ENCODE data around the gene MYLK. TPM values are rescaled to one million over a fixed set of nuclear protein-coding genes. Genes with fewer than 3 reads are reported as not detected.
A peak's percentile ranks its signal among the peaks of the same experiment; 100 is the strongest.

MYLK gene
- total RNA-seq, 1 donor from 2014 or later = 722 TPM

DNA sequence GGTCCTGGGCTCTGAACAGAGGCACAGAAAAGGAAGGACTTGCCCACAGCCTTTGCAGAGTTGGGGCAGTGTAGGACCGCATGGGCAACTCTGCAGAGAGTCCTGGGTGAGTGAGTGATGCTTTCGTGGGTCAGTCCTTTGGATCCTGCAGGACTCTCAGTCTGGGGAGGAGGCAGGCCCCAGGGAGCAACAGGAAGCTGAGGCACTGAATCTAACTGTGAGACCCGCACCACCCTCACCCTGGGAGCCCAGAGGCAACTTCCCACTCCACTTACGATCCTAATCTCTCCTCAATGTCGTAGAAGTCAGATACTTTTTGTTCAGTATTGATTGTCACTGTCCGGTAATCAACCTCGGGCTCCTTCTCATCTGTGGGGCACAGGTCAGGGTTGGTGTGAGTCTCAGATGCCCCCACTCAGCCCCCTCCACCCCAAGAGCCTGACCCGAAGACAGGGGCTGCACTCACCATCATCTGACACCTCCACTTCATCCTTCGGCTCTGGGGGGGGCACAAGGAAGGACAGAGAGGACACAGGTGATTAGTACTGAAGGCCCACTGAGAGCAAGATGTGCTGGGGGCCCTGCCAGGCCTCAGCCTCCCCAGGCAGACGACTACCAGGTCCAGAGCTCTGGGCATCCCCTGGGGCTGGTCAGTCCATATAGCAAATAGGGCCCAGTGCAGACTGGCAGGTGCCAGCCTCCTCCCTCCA, 235.3 kb downstream of the MYLK start:
- no peak for DNase-seq (ENCODE audit: low read depth)

DNA sequence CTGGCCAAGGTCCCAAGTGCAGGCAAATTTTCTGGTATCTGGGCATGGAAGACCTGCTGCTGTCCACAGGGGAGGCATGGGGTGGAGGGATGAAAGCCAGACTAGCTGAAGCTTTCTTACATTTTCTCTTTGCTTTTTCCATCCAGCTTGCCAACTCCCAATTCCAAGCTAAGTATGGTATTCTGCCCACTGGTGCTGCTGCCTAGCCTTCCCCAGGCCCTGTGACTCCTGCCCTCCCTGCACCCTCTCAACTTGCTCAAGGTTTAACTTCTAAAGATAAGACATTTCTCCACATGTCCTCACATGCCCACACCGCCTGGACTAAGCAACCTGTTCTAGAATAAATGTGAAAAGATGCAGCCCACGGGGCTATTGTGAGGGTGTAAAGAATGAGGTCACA, 239.8 kb downstream of the MYLK start:
- DNase-seq (ENCODE audit: low read depth) = no peak

- no peak for DNase-seq (ENCODE audit: low read depth)
Measured at GRCh38 chr3:123642957-123643330, 241.2 kb downstream of the MYLK start.

DNA sequence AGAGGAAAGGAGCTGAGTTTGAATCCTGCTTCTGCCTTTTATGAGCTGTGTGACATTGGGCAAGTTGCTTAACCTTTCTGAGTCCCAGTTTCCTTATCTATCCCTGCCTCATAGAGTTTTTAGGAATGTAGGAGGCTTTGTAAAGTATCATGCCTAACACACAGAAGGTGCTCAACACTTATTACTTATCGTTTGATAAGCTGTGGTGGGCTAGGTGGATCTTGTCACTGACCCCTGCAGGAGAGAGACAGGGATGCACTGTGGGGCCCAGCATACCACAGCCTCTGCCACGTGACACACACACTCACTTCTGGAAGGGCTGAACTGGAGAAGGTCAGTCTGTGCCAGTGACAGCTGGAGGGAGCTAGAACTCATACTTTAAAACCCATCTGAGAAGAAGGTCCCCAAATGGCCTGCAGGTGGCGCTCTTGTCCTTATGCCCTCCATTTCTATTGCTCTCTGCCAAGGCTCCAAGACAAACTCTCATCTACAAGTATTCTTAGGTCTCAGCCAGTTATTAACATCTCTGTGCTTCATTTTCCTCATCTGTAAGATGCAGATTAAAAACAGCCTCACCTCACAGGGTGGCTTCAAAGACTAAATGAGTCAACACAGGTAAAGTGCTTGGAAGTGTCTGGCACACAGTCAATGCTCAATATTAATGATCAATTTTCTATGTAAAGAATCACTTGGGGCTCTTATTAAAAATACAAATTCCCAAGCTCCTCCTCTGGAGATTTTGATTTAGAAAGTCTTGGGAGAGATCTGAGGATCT, 241.8 kb downstream of the MYLK start:
- peak; percentile 85 for DNase-seq (ENCODE audit: low read depth)

GRCh38 chr3:123641505-123641904, 242.6 kb downstream of the MYLK start:
- no peak for DNase-seq (ENCODE audit: low read depth)

- peak; percentile 36 for DNase-seq (ENCODE audit: low read depth)
Measured at GRCh38 chr3:123640740-123641462, 243.2 kb downstream of the MYLK start.

GRCh38 chr3:123640311-123640710, 243.8 kb downstream of the MYLK start:
- DNase-seq (ENCODE audit: low read depth) = no peak

GRCh38 chr3:123638936-123639689, 245.0 kb downstream of the MYLK start:
- DNase-seq (ENCODE audit: low read depth) = no peak

- DNase-seq (ENCODE audit: low read depth) = no peak
Measured at GRCh38 chr3:123637841-123638240, 246.3 kb downstream of the MYLK start.

DNA sequence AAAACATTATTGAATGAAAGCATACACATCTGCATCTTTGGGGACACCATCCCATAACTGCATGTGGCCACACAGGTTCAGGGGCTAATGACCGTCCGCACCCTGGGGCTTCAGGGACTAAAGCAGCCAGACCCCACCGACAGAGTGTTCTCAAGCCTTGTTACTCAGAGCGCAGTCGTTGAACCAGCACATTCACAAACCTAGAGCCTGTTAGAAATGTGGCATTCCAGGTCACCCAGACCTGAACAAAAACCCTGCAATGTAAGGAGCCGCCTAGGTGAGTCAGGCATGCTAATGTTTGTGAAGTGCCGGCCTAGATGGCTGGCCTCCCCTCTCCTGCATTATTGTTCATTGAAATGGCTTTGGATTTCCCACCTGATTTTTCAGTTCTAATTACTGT, 247.0 kb downstream of the MYLK start:
- DNase-seq (ENCODE audit: low read depth) = peak; percentile 75

GRCh38 chr3:123636431-123636841, 247.7 kb downstream of the MYLK start:
- no peak for DNase-seq (ENCODE audit: low read depth)

DNA sequence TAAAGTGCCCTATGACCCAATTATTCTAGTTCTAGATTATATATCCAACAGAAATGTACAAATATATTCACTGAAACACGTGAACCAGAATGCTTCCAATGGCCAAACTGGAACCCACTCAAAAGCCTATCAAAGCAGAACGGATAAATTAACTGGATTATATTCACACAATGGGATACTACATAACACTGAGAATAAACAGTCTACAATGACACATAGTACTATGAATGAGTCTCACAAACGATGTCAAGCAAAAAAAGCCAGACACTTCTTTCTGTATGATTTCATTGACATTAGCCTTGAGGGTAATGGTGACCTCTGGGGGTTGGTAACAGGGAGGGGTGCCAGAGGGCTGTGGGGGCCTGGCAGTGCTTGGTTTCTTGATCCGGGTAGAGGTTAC, 248.4 kb downstream of the MYLK start:
- DNase-seq (ENCODE audit: low read depth) = no peak

DNA sequence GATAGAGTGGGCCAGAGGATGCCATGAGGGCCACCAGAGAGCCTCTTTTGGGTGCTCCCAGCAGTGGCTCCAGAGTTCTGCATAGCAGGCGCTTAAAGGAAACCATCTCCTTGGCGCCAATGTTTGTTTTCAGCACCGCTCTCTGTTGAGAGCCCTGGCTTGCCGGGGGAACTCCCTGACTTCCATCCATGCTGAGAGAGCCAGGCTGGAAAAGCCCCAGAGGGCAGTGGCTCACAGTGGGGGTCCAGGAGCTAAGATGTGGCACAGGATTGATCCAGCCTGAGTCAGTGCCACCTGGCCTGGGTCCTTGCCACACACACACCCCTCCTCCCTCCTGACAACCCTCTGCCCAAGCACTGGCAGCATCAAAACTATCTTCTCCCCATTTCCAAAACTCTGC, 248.9 kb downstream of the MYLK start:
- peak; percentile 45 for DNase-seq (ENCODE audit: low read depth)

- DNase-seq (ENCODE audit: low read depth) = no peak
Measured at GRCh38 chr3:123634149-123635051, 249.7 kb downstream of the MYLK start.

- no peak for DNase-seq (ENCODE audit: low read depth)
Measured at GRCh38 chr3:123633530-123633929, 250.6 kb downstream of the MYLK start.

- DNase-seq (ENCODE audit: low read depth) = no peak
Measured at GRCh38 chr3:123632161-123632655, 251.9 kb downstream of the MYLK start.

DNA sequence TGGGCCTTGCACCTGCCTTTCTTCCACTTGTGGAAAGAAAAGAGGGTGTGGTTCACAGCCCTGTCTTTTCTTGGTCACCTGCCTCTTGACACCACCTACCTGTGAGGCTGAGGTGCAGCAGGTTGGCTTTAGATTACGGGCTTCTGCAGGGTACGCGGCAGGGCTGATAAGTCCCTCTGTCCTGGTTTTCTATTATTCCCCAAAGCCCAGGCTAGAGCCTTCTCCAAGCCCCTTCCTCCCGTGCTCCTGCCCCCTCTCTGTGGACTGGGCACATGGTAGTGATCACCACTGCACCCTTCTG, 254.4 kb downstream of the MYLK start:
- no peak for DNase-seq (ENCODE audit: low read depth)

DNA sequence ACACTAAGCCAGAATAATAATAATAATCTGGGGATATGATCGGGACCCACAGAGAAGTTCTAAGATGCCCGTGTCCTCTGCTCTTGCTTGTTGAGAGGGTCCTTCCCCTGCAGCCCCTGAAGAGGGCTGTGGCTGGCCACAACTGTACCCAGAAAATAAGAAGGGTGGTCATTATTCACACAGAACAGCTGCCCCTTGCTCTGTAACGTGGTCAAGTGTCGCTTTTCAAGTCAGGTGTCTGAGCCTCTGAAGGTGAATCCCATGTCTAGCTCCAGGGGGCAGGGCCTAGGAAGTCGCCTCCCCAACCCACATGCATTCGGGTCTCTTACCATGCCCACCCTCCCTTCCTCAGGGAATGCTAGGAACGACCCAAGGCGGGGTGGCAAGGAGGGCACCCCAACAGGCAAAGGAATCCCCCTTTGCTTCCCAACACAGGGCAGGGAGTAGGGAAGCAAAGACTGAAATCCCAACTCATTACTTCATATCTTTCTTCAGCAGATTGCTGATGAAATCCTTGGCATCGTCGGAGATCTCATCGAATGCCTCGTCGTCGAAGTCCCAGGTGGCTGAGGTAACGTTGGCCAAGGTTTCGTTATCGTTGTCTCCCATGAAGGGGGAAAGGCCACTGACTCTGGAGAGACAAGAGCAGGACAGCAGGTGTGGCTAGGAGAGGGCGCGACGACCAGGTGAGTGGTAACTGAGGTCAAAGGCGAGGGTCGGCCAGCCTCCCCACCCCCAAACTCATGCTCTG, 255.0 kb downstream of the MYLK start:
- no peak for DNase-seq (ENCODE audit: low read depth)

DNA sequence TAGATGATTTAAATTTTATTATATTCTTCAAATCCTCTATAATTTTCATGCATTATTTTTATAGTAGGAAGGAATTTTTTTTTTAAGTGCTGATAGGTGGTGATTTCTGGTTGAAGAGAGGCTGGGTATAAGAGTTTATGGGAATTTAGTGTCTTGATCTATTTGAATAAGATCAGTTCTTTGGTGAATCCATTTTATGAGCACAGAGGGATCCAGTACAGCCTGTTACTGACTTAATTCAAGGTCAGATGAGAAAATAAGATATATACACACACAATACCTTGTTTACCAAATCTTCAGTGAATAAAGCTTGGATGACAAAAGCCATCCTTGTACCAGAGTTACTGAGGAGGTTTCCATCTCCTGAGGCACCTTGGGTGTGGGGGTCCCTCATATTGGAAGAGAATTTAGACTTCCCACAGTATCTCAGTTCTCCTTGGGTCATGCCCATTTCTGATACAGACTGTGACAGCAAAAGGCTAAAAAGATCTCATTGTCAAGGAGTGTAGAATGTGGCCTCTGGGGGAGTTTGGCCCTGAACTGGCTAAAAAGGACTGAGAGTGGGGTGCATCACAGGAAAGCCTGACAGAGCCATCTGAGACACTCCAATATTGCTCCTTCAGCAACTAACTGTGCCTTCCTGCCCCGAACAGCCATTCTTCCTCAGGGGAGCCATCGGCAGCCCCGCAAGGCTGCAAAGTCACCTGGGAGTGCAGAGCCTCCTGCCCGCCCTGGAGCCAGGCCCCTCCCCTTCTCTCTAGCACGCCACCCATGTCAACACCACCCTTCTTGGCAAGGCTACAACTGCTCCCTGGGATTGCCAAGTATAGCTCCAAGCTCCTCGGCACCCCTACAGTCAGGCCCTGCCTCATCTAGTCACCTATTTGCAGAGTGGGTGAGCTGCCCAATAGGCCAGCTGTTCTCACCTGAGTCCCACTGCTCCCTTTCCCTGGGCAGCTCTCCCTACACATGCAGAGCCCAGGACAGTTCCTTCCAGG, 256.2 kb downstream of the MYLK start:
- no peak for DNase-seq (ENCODE audit: low read depth)
